Astrocyte (in vitro differentiated cells and primary cell): Measurements from ENCODE around the gene MAP6. TPM values are rescaled to one million over a fixed set of nuclear protein-coding genes. Genes with fewer than 3 reads are reported as not detected.

Experiments
- DNase-seq: peaks from one replicate; pipeline ENCODE4 v3.0.0-alpha.2; 2010; ENCODE audit warnings: low read depth
- FAIRE-seq: peaks from 2 replicates; lab custom pipeline; 2011; peaks lifted over from hg19 to GRCh38; lab: Jason Lieb, UNC
- H2AFZ ChIP-seq: 2 replicates; pipeline ENCODE4 v1.6.0; 2012; ENCODE audit warnings: low read depth, low read length, inconsistent platforms
- H3K27ac ChIP-seq: 2 replicates; pipeline ENCODE4 v1.5.1; 2011; ENCODE audit warnings: low read depth, low read length, inconsistent platforms
- H3K27me3 ChIP-seq: 2 replicates; pipeline ENCODE4 v1.6.0; 2011; ENCODE audit warnings: low read length, inconsistent platforms; ENCODE audit not compliant: insufficient read depth
- H3K36me3 ChIP-seq: 2 replicates; pipeline ENCODE4 v1.5.1; 2011; ENCODE audit warnings: low read length, inconsistent platforms; ENCODE audit not compliant: insufficient read depth
- H3K4me1 ChIP-seq: 2 replicates; pipeline ENCODE4 v1.5.1; 2011; ENCODE audit warnings: low read length, inconsistent platforms; ENCODE audit not compliant: insufficient read depth
- H3K4me2 ChIP-seq: 2 replicates; pipeline ENCODE4 v1.6.0; 2012; ENCODE audit warnings: low read length, inconsistent platforms
- H3K4me3 ChIP-seq: 2 replicates; pipeline ENCODE4 v1.5.1; 2011; ENCODE audit warnings: low read depth, mild to moderate bottlenecking, low read length, inconsistent platforms; ENCODE audit not compliant: insufficient read depth
- H3K79me2 ChIP-seq: 2 replicates; pipeline ENCODE4 v1.6.0; 2012; ENCODE audit warnings: mild to moderate bottlenecking, low read length, inconsistent platforms; ENCODE audit not compliant: insufficient read depth
- H3K9ac ChIP-seq: 2 replicates; pipeline ENCODE4 v1.6.0; 2012; ENCODE audit warnings: mild to moderate bottlenecking, low read length, inconsistent platforms
- H3K9me3 ChIP-seq: 2 replicates; pipeline ENCODE4 v1.5.1; 2012; ENCODE audit warnings: low read depth, mild to moderate bottlenecking, low read length, inconsistent platforms; ENCODE audit not compliant: insufficient read depth
- H4K20me1 ChIP-seq: 2 replicates; pipeline ENCODE4 v1.6.0; 2012; ENCODE audit warnings: low read length, inconsistent platforms; ENCODE audit not compliant: insufficient read depth
- H3K27ac Mint-ChIP-seq: one replicate; pipeline ENCODE4 v1.8.0; 2021; ENCODE audit warnings: mild to moderate bottlenecking, mixed read lengths; ENCODE audit not compliant: unreplicated experiment
- H3K27me3 Mint-ChIP-seq: one replicate; pipeline ENCODE4 v1.8.0; 2021; ENCODE audit warnings: low read depth, mixed read lengths; ENCODE audit not compliant: unreplicated experiment
- H3K36me3 Mint-ChIP-seq: one replicate; pipeline ENCODE4 v1.8.0; 2021; ENCODE audit warnings: low read depth, mixed read lengths; ENCODE audit not compliant: unreplicated experiment
- H3K4me1 Mint-ChIP-seq: one replicate; pipeline ENCODE4 v1.8.0; 2021; ENCODE audit warnings: low read depth, mixed read lengths; ENCODE audit not compliant: unreplicated experiment
- H3K4me3 Mint-ChIP-seq: one replicate; pipeline ENCODE4 v1.8.0; 2021; ENCODE audit warnings: mild to moderate bottlenecking, moderate library complexity, mixed read lengths; ENCODE audit not compliant: unreplicated experiment
- H3K9me3 Mint-ChIP-seq: one replicate; pipeline ENCODE4 v1.8.0; 2021; ENCODE audit warnings: mild to moderate bottlenecking, mixed read lengths; ENCODE audit not compliant: unreplicated experiment
- CTCF ChIP-seq: IDR thresholded peaks from 2 replicates; pipeline ENCODE4 v1.5.1; 2011; ENCODE audit warnings: low read depth, mild to moderate bottlenecking, inconsistent platforms, low read length, moderate library complexity; ENCODE audit not compliant: insufficient read depth
- EZH2 ChIP-seq: IDR thresholded peaks from 2 replicates; pipeline ENCODE4 v1.6.1; 2012; ENCODE audit warnings: mild to moderate bottlenecking, low read length, inconsistent platforms; ENCODE audit not compliant: insufficient read depth
- total RNA-seq: library from RNA; stranded (reverse); gene quantifications from 2 replicates; pipeline ENCODE4 v1.2.1, GENCODE V29; 2021

The MAP6 gene
- total RNA-seq, 1 donor from 2014 or later: 3.9 TPM

GRCh38 chr11:75626889-75627529, 41.8 kb downstream of the MAP6 start:
- peaks cover 4% of the 10 kb centered on the region for H3K27me3 Mint-ChIP-seq
- Histone ChIP-seq H3K9ac (peak overlapping the region; percentile 4), H3K79me2 (no peaks in the 10 kb centered on the region), H4K20me1 (no peaks in the 10 kb centered on the region), H3K4me1 (peaks cover 27% of the 10 kb centered on the region), H3K4me2 (peak overlapping the region; percentile 62), H3K4me3 (no peak overlapping the region), H3K27me3 (no peaks in the 10 kb centered on the region), H3K36me3 (no peaks in the 10 kb centered on the region), H3K9me3 (no peaks in the 10 kb centered on the region), H2AFZ (peak overlapping the region; percentile 18), H3K27ac (peak overlapping the region; percentile 48)
- FAIRE-seq (no peak), DNase-seq (no peak)
- peak overlapping the region; percentile 59 for H3K27ac Mint-ChIP-seq
- peaks cover 42% of the 10 kb centered on the region for H3K4me1 Mint-ChIP-seq
- H3K36me3 Mint-ChIP-seq: no peaks in the 10 kb centered on the region
- no peak overlapping the region for H3K4me3 Mint-ChIP-seq
- no peak for TF ChIP-seq CTCF
- TF ChIP-seq EZH2: no peak
- H3K9me3 Mint-ChIP-seq: no peaks in the 10 kb centered on the region

GRCh38 chr11:75625991-75626888, 42.6 kb downstream of the MAP6 start:
- Histone ChIP-seq H3K4me1 (peaks cover 27% of the 10 kb centered on the region), H4K20me1 (no peaks in the 10 kb centered on the region), H3K27ac (peak overlapping the region; percentile 48), H3K4me2 (peak overlapping the region; percentile 62), H3K36me3 (no peaks in the 10 kb centered on the region), H3K9me3 (no peaks in the 10 kb centered on the region), H3K4me3 (no peak overlapping the region), H3K9ac (peak overlapping the region; percentile 4), H2AFZ (peak overlapping the region; percentile 28), H3K79me2 (no peaks in the 10 kb centered on the region), H3K27me3 (no peaks in the 10 kb centered on the region)
- Mint-ChIP-seq H3K27me3 (peaks cover 3% of the 10 kb centered on the region), H3K4me1 (peaks cover 42% of the 10 kb centered on the region), H3K9me3 (no peaks in the 10 kb centered on the region), H3K4me3 (peak overlapping the region; percentile 60), H3K36me3 (no peaks in the 10 kb centered on the region), H3K27ac (peak overlapping the region; percentile 78)
- FAIRE-seq: no peak
- TF ChIP-seq CTCF: no peak
- TF ChIP-seq EZH2: no peak
- peak; percentile 88 for DNase-seq
